Lung (tissue), 12 donors: ENCODE results near the gene MOB3B. TPM values are rescaled to one million over a fixed set of nuclear protein-coding genes. Genes with fewer than 3 reads are reported as not detected.

Source experiments
- ATAC-seq: fragments of 200-7000 bp; cut with Tn5 transposase; one replicate; pipeline ENCODE4 v1.9.1; 2020; ENCODE audit warnings: moderate number of reproducible peaks; ENCODE audit not compliant: insufficient read depth, low FRiP score
- DNase-seq, 3 donors: peaks; one replicate each; pipeline ENCODE4 v3.0.0-alpha.2; 2013 to 2017
- H3K27ac ChIP-seq, 2 donors: one replicate each; pipeline ENCODE4 v1.5.1; 2013; ENCODE audit warnings: mild to moderate bottlenecking in 2 of 2, moderate library complexity in 2 of 2, control low read depth in 1 of 2, inconsistent platforms in 1 of 2, low read depth in 1 of 2, low read length in 1 of 2
- H3K27me3 ChIP-seq, 3 donors: one replicate each; pipeline ENCODE4 v1.5.1; 2013; ENCODE audit warnings: low read length in 2 of 3; ENCODE audit not compliant: control insufficient read depth in 3 of 3, insufficient read depth in 3 of 3
- H3K36me3 ChIP-seq, 4 donors: one replicate each; pipeline ENCODE4 v1.5.1; 2013; ENCODE audit warnings: low read length in 4 of 4, mild to moderate bottlenecking in 1 of 4, moderate library complexity in 1 of 4; ENCODE audit not compliant: control insufficient read depth in 4 of 4, insufficient read depth in 4 of 4
- H3K4me1 ChIP-seq, 5 donors: one replicate each; pipeline ENCODE4 v1.5.1; 2013; ENCODE audit warnings: low read length in 5 of 5, mild to moderate bottlenecking in 2 of 5, moderate library complexity in 1 of 5; ENCODE audit not compliant: control insufficient read depth in 5 of 5, insufficient read depth in 5 of 5
- H3K4me3 ChIP-seq: one replicate; pipeline ENCODE4 v1.5.1; 2013; ENCODE audit warnings: mild to moderate bottlenecking, control low read depth, moderate library complexity
- H3K9ac ChIP-seq, 2 donors: one replicate each; pipeline ENCODE4 v1.5.1; 2013; ENCODE audit warnings: low read length in 2 of 2, control low read depth in 1 of 2; ENCODE audit not compliant: insufficient read depth in 1 of 2
- H3K9me3 ChIP-seq, 4 donors: one replicate each; pipeline ENCODE4 v1.5.1; 2013; ENCODE audit warnings: low read length in 3 of 4, mild to moderate bottlenecking in 1 of 4, moderate library complexity in 1 of 4; ENCODE audit not compliant: control insufficient read depth in 4 of 4, insufficient read depth in 3 of 4
- CTCF ChIP-seq: IDR thresholded peaks from 2 replicates; pipeline ENCODE4 v1.5.1; 2012; ENCODE audit warnings: mild to moderate bottlenecking; ENCODE audit errors: control extremely low read depth, extremely low read depth
- WGBS, 2 donors: extraction: QIAGEN DNeasy Blood & Tissue Kit; methylation state at CpG; one replicate each; pipeline ENCODE4 v1.1.7; 2013; 5-methylcytosine and 5-hydroxymethylcytosine counted together
- polyA plus RNA-seq, 2 donors: library from polyadenylated mRNA; stranded (reverse); fragments of 200-250 nt; gene quantifications; one replicate each; pipeline ENCODE4 v1.2.1, GENCODE V29; 2013
- total RNA-seq, 2 donors: library from RNA; depleted of rRNA in 1 of 2; stranded (reverse); fragments of >200 nt in 1 of 2; gene quantifications; one replicate each; pipeline ENCODE4 v1.2.1, GENCODE V29; 2014 to 2021
- donor health status: control.
- donor health status: control.
- donor health status: Bipolar disorder and iron deficiency.
- donor health status: healthy.
- donor health status: DM: yes; HTN: yes; CAD: no.

Gene MOB3B
- total and polyA plus RNA-seq, 4 donors, result 1.6 to 12.9 (median 6.4) TPM

DNA sequence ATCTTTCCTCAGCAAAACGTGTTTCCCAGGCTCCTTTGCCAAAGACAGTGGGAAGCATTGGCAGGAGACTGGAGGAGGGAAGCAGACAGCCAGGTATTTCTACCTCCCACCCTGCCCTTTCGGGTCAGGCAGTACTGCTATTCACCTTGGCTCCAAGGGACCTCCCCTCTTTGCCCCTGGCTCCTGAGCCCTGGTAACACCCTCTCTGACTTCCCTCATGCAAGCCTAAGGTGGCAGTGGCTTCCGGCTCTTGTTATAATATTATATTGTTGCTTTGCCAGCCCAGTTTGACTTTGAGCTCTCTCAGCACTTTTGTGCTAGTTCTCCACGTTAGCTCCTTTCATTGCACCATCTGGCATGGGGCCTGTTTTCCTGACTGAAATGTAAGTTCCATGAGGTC is 87.2 kb downstream of the MOB3B start:
- no peaks in the 10 kb centered on the region for H3K27me3 ChIP-seq
- no peak overlapping the region for H3K4me3 ChIP-seq
- ATAC-seq, result no peak
- no peaks in the 10 kb centered on the region for H3K9me3 ChIP-seq
- no peak overlapping the region for H3K27ac ChIP-seq
- no peak for TF ChIP-seq CTCF
- no peak overlapping the region for H3K9ac ChIP-seq
- H3K36me3 ChIP-seq, result peaks cover 0 to 4% (median 0%) of the 10 kb centered on the region in 4 donors
- H3K4me1 ChIP-seq, result peaks cover 0 to 9% (median 4%) of the 10 kb centered on the region in 5 donors
- DNase-seq, result peak in 1 of 3 donors; percentile 24
- 79 to 90% methylated on average over 4 of the region's 4 CpGs for WGBS, 2 donors

GRCh38 chr9:27441741-27442070 is 87.9 kb downstream of the MOB3B start:
- ATAC-seq (no peak), DNase-seq (no peak)
- Histone ChIP-seq H3K36me3 (peaks cover 0 to 4% (median 0%) of the 10 kb centered on the region in 4 donors), H3K9ac (no peak overlapping the region), H3K9me3 (no peaks in the 10 kb centered on the region), H3K27ac (no peak overlapping the region), H3K27me3 (no peaks in the 10 kb centered on the region), H3K4me1 (peaks cover 0 to 10% (median 4%) of the 10 kb centered on the region in 5 donors), H3K4me3 (no peak overlapping the region)
- WGBS, 2 donors, result 80 to 83% methylated on average over 4 of the region's 4 CpGs
- no peak for TF ChIP-seq CTCF

DNA sequence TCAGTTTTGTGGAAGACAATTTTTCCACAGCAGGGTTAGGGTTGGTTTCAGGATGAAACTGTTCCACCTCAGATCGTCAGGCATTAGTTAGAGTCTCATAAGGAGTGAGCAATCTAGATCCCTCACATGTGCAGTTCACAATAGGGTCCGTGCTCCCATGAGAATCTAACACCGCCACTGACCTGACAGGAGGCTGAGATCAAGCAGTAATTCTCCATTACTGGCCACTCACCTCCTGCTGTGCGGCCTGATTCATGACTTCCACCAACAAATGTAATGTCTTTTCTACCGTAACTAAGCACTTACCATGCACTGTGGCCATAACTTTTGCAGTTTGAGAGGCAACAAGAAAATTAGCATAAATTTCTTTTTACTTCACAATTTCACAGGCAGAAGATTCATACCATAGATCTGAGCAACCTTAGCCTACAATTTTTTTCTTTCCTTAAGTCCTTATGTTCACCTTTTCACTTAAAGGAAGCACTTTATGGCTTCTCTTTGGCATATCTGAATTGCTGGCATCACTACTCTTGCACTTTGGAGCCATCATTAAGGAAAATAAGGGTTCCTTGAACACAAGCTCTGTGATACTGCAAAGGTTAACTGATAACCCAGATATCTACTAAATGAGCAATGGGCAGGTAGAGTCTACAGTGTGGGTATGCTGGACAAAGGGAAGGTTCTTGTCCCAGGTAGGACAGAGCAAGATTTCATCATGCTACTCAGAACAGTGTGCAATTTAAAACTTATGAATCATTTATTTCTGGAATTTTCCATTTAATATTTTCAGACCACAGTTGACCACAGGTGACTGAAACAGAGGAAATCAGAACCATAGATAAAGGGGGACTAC is 88.5 kb downstream of the MOB3B start:
- ATAC-seq, result no peak
- H3K27ac ChIP-seq, result no peak overlapping the region
- no peak overlapping the region for H3K4me3 ChIP-seq
- WGBS, 2 donors, result 92 to 96% methylated on average over 5 of the region's 5 CpGs
- no peaks in the 10 kb centered on the region for H3K9me3 ChIP-seq
- no peak for TF ChIP-seq CTCF
- H3K36me3 ChIP-seq, result peaks cover 0 to 4% (median 0%) of the 10 kb centered on the region in 4 donors
- DNase-seq, result no peak
- H3K27me3 ChIP-seq, result no peaks in the 10 kb centered on the region
- peaks cover 0 to 10% (median 4%) of the 10 kb centered on the region in 5 donors for H3K4me1 ChIP-seq
- no peak overlapping the region for H3K9ac ChIP-seq

- WGBS, 2 donors, result 88 to 90% methylated on average over 7 of the region's 7 CpGs
- no peak overlapping the region for H3K4me3 ChIP-seq
- H3K27me3 ChIP-seq, result no peaks in the 10 kb centered on the region
- DNase-seq, result peak in 1 of 3 donors; percentile 19
- H3K9ac ChIP-seq, result no peak overlapping the region
- no peaks in the 10 kb centered on the region for H3K9me3 ChIP-seq
- H3K27ac ChIP-seq, result no peak overlapping the region
- TF ChIP-seq CTCF, result no peak
- ATAC-seq, result no peak
- peaks cover 4 to 17% (median 13%) of the 10 kb centered on the region in 5 donors for H3K4me1 ChIP-seq
- no peaks in the 10 kb centered on the region for H3K36me3 ChIP-seq
Measured at GRCh38 chr9:27438522-27438921, 91.1 kb downstream of the MOB3B start.
